ENCODE data around the gene ROR2.

DNA sequence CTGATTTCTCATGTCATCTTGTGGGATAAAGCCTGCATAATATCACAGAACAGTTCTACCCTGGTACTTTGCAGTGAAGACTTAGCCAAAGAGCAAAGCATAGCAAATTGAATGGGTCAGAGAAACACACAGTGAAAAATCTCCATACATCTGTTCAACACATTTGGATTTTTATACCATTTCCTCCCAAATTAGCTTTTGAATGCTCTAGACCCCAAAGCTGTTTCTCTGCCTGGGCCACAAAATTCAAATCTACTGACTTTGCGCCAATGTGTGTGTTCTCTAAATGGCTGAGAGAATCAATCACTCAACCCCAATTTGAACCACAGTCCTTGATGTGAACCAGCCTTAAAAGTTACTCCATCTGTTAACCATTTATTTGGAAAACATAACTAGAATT is 289.5 kb downstream of the ROR2 start:
- no peak for TF ChIP-seq POU6F1 (CRISPR knock-in tag; IDR thresholded peaks at IDR 0.05; ENCODE audit: borderline replicate concordance, low read depth)
- TF ChIP-seq SNAI2 (CRISPR knock-in tag; IDR thresholded peaks at IDR 0.05) = no peak
- no peak for TF ChIP-seq ESRRG (CRISPR knock-in tag; IDR thresholded peaks at IDR 0.05)
- no peak for TF ChIP-seq ZFP3 (CRISPR knock-in tag; IDR thresholded peaks at IDR 0.05)
- no peak for TF ChIP-seq PATZ1 (CRISPR knock-in tag; IDR thresholded peaks at IDR 0.05; ENCODE audit: borderline replicate concordance)
- TF ChIP-seq, protein P1, sequence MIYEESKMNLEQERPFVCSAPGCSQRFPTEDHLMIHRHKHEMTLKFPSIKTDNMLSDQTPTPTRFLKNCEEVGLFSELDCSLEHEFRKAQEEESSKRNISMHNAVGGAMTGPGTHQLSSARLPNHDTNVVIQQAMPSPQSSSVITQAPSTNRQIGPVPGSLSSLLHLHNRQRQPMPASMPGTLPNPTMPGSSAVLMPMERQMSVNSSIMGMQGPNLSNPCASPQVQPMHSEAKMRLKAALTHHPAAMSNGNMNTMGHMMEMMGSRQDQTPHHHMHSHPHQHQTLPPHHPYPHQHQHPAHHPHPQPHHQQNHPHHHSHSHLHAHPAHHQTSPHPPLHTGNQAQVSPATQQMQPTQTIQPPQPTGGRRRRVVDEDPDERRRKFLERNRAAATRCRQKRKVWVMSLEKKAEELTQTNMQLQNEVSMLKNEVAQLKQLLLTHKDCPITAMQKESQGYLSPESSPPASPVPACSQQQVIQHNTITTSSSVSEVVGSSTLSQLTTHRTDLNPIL (CRISPR knock-in tag; IDR thresholded peaks at IDR 0.05; ENCODE audit: low read depth) = no peak
- TF ChIP-seq CSDC2 (CRISPR knock-in tag; IDR thresholded peaks at IDR 0.05) = no peak
- no peak for TF ChIP-seq TOX (CRISPR knock-in tag; IDR thresholded peaks at IDR 0.05; ENCODE audit: borderline replicate concordance)

Measured in SK-N-SH treated with all-trans-retinoic acid at 6 μM for 48 hours (cell line).